HepG2 (cell line): ENCODE data around the gene CDC6. TPM values are rescaled to one million over a fixed set of nuclear protein-coding genes. Genes with fewer than 3 reads are reported as not detected.
A peak's percentile ranks its signal among the peaks of the same experiment; 100 is the strongest.

Experiments used
- ATAC-seq: fragments of 200-7000 bp; cut with Tn5 transposase; 3 replicates; pipeline ENCODE4 v1.9.1; 2020; ENCODE audit warnings: mild to moderate bottlenecking, moderate library complexity
- BruUV-seq: library from RNA; stranded (reverse); fragments of 400-500 nt; replicated peaks from 2 replicates; lab custom pipeline; 2021; lab: Mats Ljungman, UMichigan
- CTCF ChIA-PET: fragments of 300-600 bp; formaldehyde crosslinking; extraction: SDS; loops from one replicate; lab custom pipeline; 2021; ENCODE audit warnings: low total read pairs, inconsistent platforms, low intra/inter-chr PET ratio; lab: Yijun Ruan, JAX
- POLR2A ChIA-PET: fragments of 350-600 bp; sonication (Branson Sonifier 250); formaldehyde crosslinking; loops from one replicate; lab custom pipeline; 2020; ENCODE audit warnings: antibody characterized with exemption, inconsistent platforms; lab: Yijun Ruan, JAX
- DNase-seq: peaks from one replicate; pipeline ENCODE4 v3.0.0-alpha.2; 2015; ENCODE audit warnings: low spot score
- FAIRE-seq: peaks from 3 replicates; lab custom pipeline; 2011; peaks lifted over from hg19 to GRCh38; lab: Jason Lieb, UNC
- H2AFZ ChIP-seq: one replicate; pipeline ENCODE4 v1.6.1; 2011; ENCODE audit warnings: low read length, inconsistent platforms
- H3K27ac ChIP-seq: fragments of 300-600 bp; 3 replicates; pipeline ENCODE4 v1.8.0; 2011; ENCODE audit warnings: mixed run types, mild to moderate bottlenecking, mixed read lengths, low read length, inconsistent platforms; ENCODE audit not compliant: insufficient read depth; ENCODE audit errors: extremely low read length
- H3K27me3 ChIP-seq, 2 experiments: fragments of 200-600 bp in 1 of 2; 2 replicates in 1 of 2; 3 replicates in 1 of 2; pipeline versions ENCODE4 v1.6.0 to v1.8.0; 2011; ENCODE audit warnings: low read length in 2 of 2, mild to moderate bottlenecking in 2 of 2, moderate library complexity in 2 of 2, inconsistent platforms in 1 of 2; ENCODE audit not compliant: insufficient read depth in 2 of 2, control insufficient read depth in 1 of 2
- H3K36me3 ChIP-seq, 2 experiments: fragments of 200-600 bp in 1 of 2; replicated peaks in 1 of 2; 2 replicates in 1 of 2; 3 replicates in 1 of 2; pipeline versions ENCODE4 v1.5.1 to v1.8.0; 2011; ENCODE audit warnings: low read length in 2 of 2, inconsistent platforms in 1 of 2; ENCODE audit not compliant: insufficient read depth in 2 of 2, control insufficient read depth in 1 of 2
- H3K4me1 ChIP-seq: 2 replicates; pipeline ENCODE4 v1.5.1; 2012; ENCODE audit warnings: low read length, inconsistent platforms; ENCODE audit not compliant: insufficient read depth
- H3K4me2 ChIP-seq: 2 replicates; pipeline ENCODE4 v1.6.0; 2011; ENCODE audit warnings: low read depth, low read length, inconsistent platforms
- H3K4me3 ChIP-seq, 3 experiments: fragments of 200-600 bp in 1 of 3; sonication (generic), shearing (Covaris generic) in 1 of 3; replicated peaks in 1 of 3; 2 replicates each; pipeline ENCODE4 v1.5.1; 2011 to 2016; ENCODE audit warnings: low read length in 3 of 3, inconsistent platforms in 2 of 3, low read depth in 2 of 3, mild to moderate bottlenecking in 2 of 3, control low read depth in 1 of 3, mixed read lengths in 1 of 3; ENCODE audit not compliant: insufficient read depth in 1 of 3
- H3K79me2 ChIP-seq: one replicate; pipeline ENCODE4 v1.6.1; 2011; ENCODE audit warnings: low read length, inconsistent platforms; ENCODE audit not compliant: insufficient read depth
- H3K9ac ChIP-seq: 2 replicates; pipeline ENCODE4 v1.6.0; 2011; ENCODE audit warnings: mild to moderate bottlenecking, low read depth, low read length, inconsistent platforms; ENCODE audit not compliant: insufficient read depth
- H3K9me3 ChIP-seq: 2 replicates; pipeline ENCODE4 v1.5.1; 2012; ENCODE audit warnings: mild to moderate bottlenecking, low read length
- H4K20me1 ChIP-seq: 2 replicates; pipeline ENCODE4 v1.6.0; 2011; ENCODE audit warnings: inconsistent platforms, mild to moderate bottlenecking, low read length, moderate library complexity; ENCODE audit not compliant: insufficient read depth
- NONO ChIP-seq, 2 experiments: fragments of 450-650 bp in 1 of 2; sonication (generic) in 1 of 2; formaldehyde crosslinking in 1 of 2; IDR thresholded peaks in 1 of 2; conservative IDR thresholded peaks in 1 of 2; 2 replicates each; pipeline versions ENCODE4 v1.6.1 to v1.8.0; 2017 to 2022; ENCODE audit warnings: mild to moderate bottlenecking in 1 of 2, missing genetic modification reagents in 1 of 2, moderate library complexity in 1 of 2
- WGBS: methylation state at CpG from one replicate; pipeline ENCODE4 v1.1.6; 2017; ENCODE audit warnings: low lambda C conversion rate; 5-methylcytosine and 5-hydroxymethylcytosine counted together
- in situ Hi-C: cut with HindIII; loops from 2 replicates; pipeline ENCODE4 v1.10.0; 2017; ENCODE audit warnings: low pct_unique_long_range_greater_than_20kb; ENCODE audit not compliant: extremely low pct_ligation_motif_present
- intact Hi-C: fragments of 100-400 bp; cut with micrococcal nuclease; formaldehyde crosslinking; loops from one replicate; pipeline ENCODE4 v1.10.0; 2022; ENCODE audit not compliant: unreplicated experiment
- polyA plus RNA-seq, 8 experiments: library from polyadenylated mRNA; depleted of rRNA in 3 of 8; stranded (reverse) in 7 of 8; unstranded in 1 of 8; fragments of >200 nt; fragmentation: Illumina TruSeq in 4 of 8; extraction: Trizol in 4 of 8; gene quantifications; 2 replicates each; pipeline versions ENCODE4 v1.2.1 to v1.2.3, GENCODE V29; 2011 to 2016; ENCODE audit warnings: low read depth in 4 of 8, missing spikeins in 1 of 8, mixed read lengths in 1 of 8; ENCODE audit not compliant: insufficient read depth in 1 of 8
- total RNA-seq, 5 experiments: library from RNA; depleted of rRNA; stranded (reverse); fragments of >200 nt; fragmentation: Illumina TruSeq; extraction: Trizol; gene quantifications; 2 replicates each; pipeline ENCODE4 v1.2.3, GENCODE V29; 2016; ENCODE audit warnings: low read depth in 1 of 5
- TF ChIP-seq, protein P1 (sequence below): sonication (generic); formaldehyde crosslinking; IDR thresholded peaks from 2 replicates; pipeline ENCODE4 v1.4.0; 2020; ENCODE audit warnings: missing genetic modification reagents

The CDC6 gene
- total and polyA plus RNA-seq, 2 of the 13 experiments (the other 11 are each of a cell fraction or from before 2014, with no cell fraction given) = 17.4 to 114 TPM

DNA sequence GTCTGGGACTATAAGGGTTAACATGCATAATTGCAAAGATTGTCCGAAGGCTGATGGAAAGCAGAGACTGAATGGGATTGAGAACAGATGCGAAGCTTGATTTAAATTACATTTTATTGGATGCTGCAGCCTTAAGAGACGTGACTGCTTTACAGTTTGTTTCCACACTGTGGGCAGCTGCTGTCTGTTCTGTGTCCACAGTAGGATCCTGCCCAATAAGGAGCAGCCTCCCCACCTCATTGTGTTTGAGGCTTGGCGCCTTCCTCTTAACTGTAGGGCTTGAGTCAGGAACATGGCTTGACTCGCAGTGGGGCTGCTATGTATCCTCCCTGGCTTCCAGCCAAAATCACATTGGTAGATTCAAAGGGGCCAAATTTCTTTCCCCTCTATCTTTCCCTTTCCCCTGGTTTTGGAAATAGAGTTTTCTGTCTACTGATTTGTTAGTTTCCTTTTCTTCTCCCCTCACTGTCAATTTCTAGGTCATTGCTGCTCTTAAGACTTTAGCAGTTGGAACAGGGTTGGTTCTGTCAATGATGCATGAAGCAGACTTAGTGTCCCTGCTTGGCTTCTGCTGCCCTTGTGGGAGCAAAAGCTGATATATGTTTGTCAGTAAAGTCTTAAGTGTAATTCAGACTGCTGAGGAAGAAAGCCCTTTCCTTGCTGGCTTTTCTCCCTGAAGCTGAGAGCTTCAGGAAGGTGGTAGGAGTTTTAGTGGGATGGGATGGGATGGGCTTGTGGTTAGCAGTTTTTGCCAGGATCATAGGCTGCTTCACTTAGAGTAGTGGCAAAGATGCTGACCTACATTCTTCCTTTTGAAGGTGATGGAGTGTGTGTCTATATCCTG, 16.3 kb downstream of the CDC6 start:
- no peak overlapping the region for H3K27ac ChIP-seq

More for the DNA sequence above, 16.3 kb downstream of the CDC6 start:
- ATAC-seq = no peak
- TF ChIP-seq NONO (IDR thresholded peaks at IDR 0.05) = no peak
- TF ChIP-seq NONO (CRISPR knock-in tag; conservative IDR thresholded peaks at IDR 0.05) = 0 out of 2 replicates have a peak, but pooled peaks have one; percentile 7
- TF ChIP-seq, protein P1, sequence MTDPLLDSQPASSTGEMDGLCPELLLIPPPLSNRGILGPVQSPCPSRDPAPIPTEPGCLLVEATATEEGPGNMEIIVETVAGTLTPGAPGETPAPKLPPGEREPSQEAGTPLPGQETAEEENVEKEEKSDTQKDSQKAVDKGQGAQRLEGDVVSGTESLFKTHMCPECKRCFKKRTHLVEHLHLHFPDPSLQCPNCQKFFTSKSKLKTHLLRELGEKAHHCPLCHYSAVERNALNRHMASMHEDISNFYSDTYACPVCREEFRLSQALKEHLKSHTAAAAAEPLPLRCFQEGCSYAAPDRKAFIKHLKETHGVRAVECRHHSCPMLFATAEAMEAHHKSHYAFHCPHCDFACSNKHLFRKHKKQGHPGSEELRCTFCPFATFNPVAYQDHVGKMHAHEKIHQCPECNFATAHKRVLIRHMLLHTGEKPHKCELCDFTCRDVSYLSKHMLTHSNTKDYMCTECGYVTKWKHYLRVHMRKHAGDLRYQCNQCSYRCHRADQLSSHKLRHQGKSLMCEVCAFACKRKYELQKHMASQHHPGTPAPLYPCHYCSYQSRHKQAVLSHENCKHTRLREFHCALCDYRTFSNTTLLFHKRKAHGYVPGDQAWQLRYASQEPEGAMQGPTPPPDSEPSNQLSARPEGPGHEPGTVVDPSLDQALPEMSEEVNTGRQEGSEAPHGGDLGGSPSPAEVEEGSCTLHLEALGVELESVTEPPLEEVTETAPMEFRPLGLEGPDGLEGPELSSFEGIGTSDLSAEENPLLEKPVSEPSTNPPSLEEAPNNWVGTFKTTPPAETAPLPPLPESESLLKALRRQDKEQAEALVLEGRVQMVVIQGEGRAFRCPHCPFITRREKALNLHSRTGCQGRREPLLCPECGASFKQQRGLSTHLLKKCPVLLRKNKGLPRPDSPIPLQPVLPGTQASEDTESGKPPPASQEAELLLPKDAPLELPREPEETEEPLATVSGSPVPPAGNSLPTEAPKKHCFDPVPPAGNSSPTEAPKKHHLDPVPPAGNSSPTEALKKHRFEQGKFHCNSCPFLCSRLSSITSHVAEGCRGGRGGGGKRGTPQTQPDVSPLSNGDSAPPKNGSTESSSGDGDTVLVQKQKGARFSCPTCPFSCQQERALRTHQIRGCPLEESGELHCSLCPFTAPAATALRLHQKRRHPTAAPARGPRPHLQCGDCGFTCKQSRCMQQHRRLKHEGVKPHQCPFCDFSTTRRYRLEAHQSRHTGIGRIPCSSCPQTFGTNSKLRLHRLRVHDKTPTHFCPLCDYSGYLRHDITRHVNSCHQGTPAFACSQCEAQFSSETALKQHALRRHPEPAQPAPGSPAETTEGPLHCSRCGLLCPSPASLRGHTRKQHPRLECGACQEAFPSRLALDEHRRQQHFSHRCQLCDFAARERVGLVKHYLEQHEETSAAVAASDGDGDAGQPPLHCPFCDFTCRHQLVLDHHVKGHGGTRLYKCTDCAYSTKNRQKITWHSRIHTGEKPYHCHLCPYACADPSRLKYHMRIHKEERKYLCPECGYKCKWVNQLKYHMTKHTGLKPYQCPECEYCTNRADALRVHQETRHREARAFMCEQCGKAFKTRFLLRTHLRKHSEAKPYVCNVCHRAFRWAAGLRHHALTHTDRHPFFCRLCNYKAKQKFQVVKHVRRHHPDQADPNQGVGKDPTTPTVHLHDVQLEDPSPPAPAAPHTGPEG = no peak
- intact Hi-C loops (loop anchor here (1.0 to 5.0 kb wide), 3 partner anchors 13 to 113 kb away; partner anchors contain the start of gene TOP2A), in situ Hi-C loops (no loop called here)
- POLR2A ChIA-PET = interaction anchor here (1.3 to 1.4 kb wide), 2 partner anchors 51 to 52 kb away, joined by 3 to 6 read pairs; no protein-coding TSS in a partner anchor
- Histone ChIP-seq H4K20me1 (no peaks in the 10 kb centered on the region), H2AFZ (no peak overlapping the region), H3K36me3 (peaks cover 6 to 42% of the 10 kb centered on the region in 2 experiments), H3K4me3 (no peak overlapping the region), H3K79me2 (no peaks in the 10 kb centered on the region), H3K9ac (no peak overlapping the region), H3K4me2 (no peak overlapping the region), H3K27me3 (no peaks in the 10 kb centered on the region), H3K9me3 (no peaks in the 10 kb centered on the region), H3K4me1 (peaks cover 29% of the 10 kb centered on the region)
- no peak for FAIRE-seq
- CTCF ChIA-PET = interaction anchor here (0.9 to 8.6 kb wide), 7 partner anchors 13 to 290 kb away, joined by 3 to 157 read pairs (median 4); no protein-coding TSS in a partner anchor
- DNase-seq = no peak
- 98% methylated on average over 5 of the region's 5 CpGs for WGBS
- TSS peak; percentile 32 for BruUV-seq
